NCI-H128 (cell line): ENCODE results near the gene SUSD1.

Experiments used
- DNase-seq: peaks from one replicate; lab custom pipeline; 2025; ENCODE audit not compliant: unreplicated experiment; lab: John Stamatoyannopoulos, UW

The SUSD1 gene

DNA sequence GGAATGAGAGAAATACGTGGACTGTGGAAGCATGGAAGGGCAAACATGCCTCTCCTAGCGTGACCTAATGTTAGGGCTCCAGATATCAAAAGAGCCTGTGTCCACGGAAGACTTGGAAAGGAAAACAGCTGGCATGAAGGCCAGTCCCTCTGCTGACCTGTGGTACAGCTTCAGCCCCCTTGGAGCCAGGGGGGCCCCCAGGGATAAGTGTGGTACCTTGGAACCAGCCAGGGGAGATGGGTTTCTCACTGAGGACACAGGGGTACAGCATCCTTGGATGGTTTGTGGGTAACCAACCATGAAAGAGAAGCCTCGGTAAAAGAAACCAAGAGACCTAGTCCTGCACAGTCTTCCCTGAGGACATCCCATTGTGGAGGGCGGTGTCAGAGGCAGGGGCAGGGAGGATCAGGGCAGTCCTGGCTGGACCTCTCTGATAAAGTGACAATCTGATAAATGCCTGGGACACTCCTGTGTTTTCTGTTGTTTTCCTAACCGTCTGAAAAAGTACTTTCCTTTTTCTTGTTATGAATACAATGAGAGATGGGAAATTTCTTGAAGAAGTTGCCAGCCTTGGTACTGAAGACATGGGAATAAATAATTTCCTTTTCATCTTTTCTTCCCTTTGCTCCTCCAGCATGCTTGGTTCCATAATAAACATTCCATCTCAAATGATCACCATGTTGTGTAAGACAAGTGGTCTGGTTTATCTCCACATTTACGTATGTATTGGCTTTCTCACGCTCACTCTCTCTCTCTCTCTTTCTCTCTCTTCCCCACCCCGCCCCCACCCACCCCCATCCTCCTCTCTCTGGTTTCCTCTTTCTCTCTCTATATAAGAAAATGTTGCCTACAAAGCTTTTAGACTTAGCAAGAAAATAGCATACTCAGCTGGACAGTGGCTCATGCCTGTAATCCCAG lies 102.1 kb downstream of the SUSD1 start:
- no peak for DNase-seq

DNA sequence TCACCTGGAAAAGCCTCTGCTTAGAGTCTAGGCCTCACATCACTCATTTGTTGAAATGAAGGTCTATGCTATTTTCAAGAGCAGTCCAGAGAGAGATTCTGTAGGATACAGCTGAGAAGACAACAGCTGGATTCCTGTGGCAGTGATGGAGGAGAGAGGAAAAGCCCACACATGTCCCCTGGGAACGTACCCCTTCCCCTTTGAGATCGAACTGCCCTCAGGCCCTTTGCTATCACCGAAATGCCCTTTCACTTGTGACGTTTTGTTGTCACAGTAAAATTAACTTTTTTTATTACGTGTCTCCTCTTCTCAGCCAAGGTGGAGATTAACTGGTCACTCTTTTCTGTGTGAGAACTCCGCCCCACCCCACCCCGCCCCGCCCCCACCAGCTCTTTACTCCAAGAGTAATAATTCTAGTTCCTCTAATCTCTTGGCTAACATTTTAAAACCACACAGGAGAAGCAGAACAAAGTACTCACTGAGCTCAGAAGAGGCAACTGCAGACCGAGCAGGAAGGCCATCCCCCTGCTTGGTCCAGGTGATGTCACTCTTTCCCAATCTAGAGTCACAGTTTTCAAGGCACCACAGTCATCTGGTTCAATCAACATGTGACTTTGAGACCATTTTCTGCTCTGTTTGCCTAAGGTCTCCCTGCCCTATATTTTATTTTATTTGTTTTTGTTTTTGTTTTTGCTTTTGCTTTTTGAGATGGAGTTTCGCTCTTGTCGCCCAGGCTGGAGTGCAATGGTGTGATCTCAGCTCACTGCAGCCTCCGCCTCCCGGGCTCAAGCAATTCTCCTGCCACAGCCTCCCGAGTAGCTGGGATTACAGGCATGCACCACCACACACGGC lies 105.6 kb downstream of the SUSD1 start:
- no peak for DNase-seq

DNA sequence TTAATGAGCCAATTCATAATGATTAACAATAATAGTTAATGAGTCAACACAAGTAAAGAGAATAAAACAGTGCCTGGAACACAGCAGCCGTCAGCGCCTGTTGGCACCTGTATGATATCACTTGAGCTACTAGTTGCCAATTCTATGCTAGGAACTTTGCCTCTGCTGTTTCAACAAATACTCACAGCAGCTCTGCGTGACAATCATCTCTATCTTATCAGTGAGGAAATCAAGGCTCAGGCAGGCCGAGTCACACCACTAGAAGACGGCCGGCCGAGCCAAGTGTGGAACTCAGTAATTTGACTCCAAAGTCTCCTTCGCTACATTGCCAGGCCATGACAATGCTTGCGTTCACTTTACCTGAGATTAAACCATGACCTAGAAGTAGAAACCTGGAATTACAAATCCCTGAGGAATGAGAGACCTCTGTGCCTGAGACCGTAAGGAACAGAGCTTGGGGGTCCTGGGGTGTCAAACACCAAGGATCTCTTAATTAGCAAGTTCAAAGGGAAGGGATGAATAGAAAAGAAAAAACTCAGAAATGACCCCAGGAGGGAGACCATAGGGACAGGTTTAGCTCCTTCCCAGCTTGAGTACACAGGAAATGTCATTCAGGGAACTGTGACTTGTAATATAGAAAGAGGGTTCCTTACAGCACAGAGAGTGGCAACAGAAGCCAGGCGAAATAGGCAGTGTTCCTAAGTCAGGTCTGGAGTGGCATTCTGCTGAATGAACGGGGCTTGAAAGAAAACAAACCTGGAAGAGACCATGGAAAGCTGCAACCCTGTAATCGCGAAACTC lies 109.1 kb downstream of the SUSD1 start:
- no peak for DNase-seq

DNA sequence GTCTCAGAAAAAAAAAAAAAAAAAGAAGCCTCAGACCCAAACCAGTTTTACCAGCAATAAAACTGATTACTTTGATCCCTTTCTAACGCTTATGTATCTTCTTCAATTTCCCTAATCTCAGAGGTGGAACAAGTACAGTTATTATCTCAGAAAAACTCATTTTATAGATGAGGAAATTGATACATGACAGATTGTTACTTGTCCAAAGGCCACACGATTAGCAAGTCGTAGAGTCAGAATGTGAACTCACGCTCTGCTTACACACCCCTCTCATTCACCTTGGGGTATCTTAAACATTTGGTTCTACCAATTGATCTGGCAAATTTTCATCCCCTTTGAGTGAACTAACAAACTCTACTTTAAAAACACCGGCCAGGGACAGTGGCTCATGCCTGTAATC lies 110.2 kb downstream of the SUSD1 start:
- no peak for DNase-seq

DNA sequence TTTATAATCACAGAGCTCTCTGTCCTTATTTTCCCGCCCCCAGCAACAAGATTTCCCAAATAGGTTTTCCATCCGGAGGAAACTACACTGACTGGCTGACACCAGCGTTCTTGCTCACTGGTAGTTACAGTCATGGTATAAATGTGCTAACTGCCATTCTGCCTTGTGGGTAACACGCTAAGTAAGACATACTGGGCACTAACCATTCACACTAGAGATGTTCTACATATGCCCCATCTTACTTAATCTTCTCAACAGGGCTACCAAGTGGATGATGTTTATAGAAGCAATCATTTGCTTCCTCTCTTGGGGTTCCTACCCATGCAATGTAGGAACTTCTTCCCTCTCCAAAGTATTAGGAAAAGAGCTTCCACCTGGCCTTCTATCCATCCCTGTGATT lies 111.5 kb downstream of the SUSD1 start:
- no peak for DNase-seq

DNA sequence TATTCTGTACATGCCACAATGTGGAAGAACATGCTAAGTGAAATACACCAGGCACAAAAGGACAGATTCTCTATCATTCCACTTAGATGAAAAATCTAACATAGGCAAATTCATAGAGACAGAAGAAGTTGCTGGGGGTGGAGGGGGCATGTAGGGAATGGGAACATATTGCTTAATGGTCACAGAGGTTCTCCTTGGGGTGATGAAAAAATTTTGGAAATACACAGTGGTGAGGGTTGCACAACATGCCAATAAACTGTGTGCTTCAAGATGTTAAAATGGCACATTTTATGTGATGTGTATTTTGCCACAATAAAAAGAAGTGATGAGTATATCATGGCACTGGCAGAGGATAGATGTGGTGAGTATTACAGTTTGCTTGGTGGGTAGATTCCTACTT lies 111.9 kb downstream of the SUSD1 start:
- DNase-seq: no peak

DNA sequence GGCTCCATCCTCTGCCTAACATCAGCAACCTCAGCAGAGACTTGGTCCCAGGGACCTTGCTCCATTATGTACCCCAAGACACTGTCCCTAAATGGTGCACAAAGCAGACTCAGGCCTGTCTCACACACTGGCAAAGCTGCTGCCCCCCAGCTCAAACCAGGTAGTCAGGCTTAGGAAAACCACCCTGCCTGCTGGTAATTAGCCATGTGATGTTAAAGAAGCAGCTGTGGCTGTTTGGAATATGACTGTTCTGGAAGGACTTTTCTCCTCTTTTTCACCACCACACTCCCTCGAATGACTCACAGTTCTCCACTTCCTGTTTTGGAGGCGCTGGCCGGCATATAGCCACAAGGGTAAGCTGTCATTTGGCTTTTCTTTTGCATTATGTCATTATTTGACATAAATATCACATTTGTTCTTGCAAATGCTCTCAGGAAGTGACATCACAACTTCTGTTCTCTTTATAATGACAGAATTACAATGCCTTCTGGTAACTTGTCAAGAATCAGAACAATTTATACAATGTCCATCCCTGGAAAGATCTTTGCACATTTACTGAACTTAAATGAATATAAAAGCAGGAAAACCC lies 113.9 kb downstream of the SUSD1 start:
- DNase-seq: no peak

DNA sequence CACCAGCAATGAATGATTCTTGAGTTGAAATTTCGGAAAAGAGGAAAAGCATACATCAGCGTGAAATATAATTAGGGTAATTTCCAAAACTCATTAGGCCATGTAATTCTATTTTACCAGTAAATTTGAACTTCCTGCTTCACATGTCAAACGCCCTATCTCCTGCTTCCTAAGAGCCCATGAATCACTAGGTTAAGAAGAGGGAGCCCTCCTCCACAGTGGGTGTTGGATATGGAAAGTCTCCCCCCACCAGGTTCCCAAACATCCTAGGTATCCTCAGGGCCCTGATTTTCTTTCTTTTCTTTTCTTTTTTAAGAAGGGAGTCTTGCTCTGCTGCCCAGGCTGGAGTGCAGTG lies 115.2 kb downstream of the SUSD1 start:
- no peak for DNase-seq

DNA sequence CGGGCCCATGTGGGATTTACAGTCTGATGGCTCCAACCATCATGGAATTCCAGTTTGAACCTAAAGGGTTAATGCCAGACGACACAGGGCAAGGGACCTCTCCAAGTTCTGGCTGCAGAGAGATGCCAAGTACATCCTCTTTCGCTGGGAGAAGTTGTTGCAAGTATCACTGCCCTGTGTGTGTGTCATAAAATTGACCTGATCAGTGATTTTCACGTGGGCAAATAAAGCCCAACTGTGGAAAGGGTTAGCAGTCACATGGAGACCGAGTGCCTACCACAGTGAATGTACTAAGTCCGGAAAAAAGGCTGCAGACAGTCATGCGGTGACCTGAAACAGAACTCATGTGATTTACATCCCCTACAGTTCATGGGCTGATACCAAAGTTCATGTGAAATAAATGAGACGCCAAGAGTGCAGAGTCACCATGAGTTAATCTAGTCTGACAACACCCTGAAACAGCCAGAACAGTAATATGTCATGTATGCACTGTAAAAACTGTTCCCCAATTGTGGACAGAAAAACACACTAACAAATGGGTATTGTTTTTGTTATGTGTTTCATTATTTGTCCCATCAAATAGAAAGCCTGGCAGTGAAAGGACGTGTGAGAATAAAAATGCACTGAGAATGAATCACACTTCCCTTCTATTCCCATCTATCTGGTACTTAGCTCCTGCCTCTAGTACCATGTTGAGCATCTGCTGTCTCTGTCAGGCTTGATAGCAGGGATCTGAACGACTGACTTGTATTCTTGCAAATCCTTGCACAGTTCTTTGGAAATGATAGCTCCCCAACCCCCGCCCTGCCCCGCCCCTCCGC lies 115.7 kb downstream of the SUSD1 start:
- DNase-seq: no peak

DNA sequence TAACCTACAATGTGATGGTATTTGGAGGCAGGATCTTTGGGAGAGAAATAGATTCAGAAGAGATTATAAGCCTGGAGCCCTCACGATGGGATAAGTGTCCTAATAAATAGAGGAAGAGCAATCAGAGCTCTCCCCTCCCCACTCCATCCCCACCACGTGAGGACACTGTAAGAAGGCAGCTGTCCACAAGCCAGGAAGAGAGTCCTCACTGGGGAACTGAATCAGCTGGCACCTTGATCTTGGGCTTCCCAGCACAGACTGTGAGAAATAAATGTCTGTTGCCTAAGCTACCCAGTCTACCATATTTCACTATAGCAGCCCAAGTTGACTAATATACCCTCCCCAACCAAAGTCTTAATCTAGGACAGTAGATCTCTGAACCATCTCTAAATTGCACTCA lies 118.1 kb downstream of the SUSD1 start:
- DNase-seq: no peak

DNA sequence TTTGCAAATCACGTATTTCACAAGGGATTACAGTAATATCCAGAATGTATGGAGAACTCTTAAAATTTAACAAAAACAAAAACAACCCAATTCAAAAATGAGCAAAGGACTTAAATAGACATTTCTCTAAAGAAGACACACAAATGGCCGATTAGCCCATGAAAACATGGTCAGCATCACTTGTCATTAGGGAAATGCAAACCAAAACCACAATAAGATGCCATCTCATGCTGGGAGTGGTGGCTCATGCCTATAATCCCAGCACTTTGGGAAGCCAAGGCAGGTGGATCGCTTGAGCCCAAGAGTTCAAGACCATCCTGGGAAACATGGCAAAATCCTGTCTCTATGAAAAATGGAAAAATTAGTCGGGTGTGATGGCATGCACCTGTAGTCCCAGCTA lies 120.2 kb downstream of the SUSD1 start:
- no peak for DNase-seq

DNA sequence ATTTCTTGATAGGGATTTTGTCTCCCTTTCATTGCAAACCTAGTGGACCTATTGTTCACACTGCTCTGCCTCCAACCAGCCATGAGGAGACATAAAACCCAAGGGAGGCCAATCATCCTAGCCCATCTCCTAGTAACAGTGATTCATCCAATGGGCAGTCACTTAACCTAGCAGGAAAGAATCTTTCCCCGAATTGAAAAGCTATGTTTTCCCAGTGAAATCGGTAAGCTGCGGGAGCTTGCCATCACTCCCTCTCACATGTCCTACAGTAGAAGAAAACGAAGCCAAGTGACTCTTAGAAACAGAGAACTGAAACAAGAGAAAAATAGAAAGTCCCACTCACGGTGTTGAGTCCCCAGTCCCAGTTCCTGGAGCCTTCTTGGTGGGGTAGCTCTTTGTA lies 123.3 kb downstream of the SUSD1 start:
- DNase-seq: no peak

DNA sequence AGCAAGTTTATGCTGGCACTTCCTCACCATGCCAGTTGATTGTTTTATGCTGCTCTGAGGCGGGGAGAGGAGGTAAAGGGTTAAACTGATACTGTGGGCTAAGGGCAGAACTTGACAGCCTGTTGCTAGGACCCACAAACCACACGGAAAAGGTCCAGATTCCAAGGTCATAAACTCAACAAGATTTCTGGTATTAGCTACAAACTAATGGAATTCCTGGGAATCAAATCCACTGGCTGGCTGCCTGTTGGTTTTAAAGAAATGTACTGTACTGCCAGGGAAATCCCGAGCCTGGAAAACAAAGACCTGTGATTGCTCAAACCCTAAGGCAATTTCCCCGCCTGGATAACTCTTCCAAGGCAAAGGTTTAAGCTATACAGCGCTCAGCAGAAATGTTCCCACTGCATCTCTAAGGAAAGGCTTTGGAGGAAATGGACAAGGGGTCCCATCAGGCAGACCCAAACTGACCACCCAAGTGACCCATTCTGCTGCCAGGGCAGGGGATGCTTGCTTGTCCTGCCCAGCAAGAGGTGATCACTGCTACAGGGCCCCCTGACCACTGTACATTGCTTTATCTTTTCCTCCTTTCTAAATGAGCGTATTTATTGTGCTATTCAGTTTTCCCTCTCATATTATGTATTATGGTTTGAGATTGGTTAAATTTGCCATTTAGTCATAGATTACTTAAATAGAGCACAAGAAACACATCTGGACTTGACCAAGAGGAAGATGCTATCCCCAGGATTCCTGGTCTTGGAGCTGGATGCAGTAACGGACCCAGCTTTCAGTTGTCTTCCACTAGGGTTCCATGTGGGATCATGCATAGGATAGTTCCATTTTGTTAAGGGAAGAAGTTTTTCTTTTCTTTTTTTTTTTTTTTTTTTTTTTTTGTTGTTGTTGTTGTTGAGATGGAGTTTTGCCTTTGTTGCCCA lies 124.3 kb downstream of the SUSD1 start:
- DNase-seq: no peak

DNA sequence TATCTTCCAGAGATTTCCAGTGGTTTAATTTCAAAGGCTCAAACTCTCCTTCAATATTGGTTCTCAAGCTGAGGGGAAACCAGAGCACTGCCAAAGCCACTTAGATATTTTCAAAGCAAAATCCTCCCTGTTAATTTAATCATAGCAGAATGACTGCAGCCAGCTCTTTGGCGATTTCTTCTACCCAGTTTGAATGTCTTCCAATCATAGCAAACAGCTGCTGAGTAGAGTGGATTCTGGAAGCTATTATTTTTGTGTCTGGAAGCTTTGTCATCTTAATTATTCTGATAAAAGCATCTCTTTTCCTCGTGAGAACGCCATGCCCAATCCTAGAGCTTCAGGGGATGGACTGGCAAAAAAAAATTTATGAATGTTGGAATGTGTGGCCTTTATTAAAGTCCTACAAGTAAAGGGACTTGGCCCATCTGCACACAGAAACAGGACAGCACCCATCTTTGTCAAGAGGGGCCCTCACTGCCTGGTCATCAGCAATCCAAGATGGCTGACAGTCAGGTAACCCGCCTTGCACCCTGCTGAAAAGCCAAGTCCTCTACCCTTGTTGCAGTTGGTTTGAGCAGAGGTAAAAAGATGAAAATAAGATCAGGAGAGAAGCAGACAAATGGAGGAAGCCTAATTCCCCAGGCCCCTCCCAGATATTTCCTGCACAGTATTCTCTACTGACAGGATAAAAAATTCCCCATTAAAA lies 125.1 kb downstream of the SUSD1 start:
- DNase-seq: no peak

DNA sequence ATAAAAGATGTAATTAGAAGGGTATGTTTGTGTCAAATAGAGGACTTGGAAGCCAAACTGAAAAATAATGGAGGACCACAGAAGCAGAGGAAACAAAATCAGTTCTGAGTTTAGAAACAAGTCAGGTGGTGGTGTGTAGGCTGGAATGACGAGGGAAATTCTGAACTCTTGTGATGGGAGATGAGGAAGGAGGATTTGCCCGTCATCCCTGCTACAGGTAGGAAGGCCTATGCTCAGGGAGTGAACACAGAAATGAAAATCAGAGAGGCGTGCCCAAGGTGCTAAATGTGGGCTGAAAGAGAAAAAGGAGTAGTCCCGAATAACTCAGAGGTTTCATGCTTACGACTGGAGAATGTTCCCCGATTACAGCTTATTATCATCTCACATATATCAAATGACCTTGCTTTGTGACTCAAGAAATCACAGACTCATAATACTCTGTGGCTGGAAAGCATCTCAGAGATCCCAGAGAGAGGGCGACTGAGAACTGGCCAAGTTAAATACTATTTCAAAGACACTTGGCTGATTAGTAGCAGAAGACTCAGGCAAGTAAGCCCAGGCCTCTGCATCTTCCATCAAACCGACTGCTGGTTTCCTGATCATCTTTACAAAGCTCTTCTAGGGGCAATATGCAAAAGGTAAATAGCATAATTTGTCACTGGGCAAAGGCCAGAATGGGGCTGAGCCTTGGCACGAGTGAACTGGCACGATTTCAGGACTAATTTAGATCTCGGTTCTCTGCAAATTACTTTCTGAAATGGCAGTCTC lies 126.0 kb downstream of the SUSD1 start:
- DNase-seq: no peak

DNA sequence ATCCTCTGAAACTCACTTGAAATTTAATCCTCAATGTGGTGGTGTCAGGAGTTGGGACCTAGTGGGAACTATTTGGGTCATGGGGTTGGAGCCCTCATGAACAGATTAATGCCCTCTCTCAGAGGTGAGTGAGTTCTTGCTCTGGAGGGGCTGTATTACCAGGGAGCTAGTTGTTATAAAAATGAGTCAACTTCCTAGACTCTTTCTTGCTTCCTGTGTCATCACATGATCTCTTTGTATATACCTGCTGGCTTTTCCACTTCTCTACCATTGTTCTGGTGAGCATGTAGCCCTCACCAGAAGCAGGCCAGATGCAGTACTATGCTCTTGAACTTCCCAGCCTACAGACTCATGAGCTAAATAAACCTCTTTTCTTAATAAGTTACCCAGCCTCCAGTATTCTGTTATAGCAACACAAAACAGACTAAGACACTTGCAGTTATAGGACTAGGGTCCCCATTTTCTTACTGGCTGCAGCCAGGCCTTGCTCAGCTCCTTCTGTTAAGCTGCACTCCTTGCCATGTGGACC lies 127.5 kb downstream of the SUSD1 start:
- DNase-seq: no peak

DNA sequence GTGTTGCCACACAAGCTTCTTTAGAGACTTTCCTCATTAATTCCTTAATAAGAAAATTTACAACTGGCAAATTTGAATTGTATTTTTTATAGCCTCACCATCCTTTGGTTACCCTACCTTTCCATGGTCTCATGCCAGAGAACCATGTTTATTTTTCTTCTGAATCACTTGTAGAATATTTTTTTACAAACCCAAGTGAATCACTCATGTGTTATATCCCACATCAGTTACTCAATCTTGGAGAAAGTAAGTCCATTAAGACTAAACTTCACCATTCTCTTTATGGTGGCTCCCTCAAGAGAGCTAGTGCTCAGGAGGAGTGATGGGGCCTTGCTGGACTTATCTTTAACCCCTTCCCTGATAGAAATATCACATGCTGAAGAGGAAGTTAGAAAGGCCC lies 128.9 kb downstream of the SUSD1 start:
- no peak for DNase-seq

DNA sequence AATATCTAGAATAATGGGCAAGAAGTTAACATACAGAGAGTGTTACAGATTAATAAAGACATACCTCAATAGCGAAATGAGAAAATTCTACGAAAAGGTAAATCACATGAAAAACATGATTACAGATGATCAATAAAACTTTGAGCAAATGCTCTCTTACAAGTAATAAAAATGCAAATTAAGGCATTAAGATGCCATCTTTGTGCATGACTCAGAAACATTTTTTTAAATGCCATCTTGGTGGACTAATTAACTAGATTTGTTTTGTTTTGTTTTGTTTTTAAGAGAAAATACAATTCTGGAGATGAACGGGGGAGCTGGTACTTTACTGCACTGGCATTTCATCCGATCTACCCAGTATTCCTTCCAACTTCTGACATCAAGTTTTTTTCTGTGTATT lies 130.2 kb downstream of the SUSD1 start:
- no peak for DNase-seq
